ENCODE data around the gene SNTB2. TPM values are rescaled to one million over a fixed set of nuclear protein-coding genes. Genes with fewer than 3 reads are reported as not detected.

SNTB2 gene
- total and polyA plus RNA-seq, 2 donors (not counting 3 experiments of a cell fraction or from before 2014, with no cell fraction given) = 24.9 to 73.7 TPM

DNA sequence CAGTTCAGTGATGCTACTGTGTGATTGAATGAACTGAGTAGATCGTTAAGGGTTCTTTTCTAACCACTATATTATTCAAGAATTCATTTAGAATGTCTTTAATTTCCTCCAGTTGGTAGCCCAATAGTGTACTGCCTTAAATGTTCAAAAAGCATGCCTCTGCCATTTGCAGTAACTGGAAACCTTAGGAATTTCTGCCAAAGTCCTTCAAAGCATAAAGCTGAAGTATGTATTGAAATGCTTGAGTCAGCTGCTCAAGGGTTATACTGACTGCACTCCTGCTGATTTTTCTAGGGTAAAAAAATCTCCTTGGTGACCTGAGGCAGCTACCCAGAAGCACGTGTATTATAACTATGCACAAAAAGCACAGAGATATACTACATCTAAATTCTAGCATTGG lies 56.5 kb downstream of the SNTB2 start:
- DNase-seq (ENCODE audit: low read depth, low spot score) = no peak
- intact Hi-C loops (cut with micrococcal nuclease) = no loop called here
- no peak for FAIRE-seq
- no peaks in the 10 kb centered on the region for H3K9me1 ChIP-seq (replicated peaks; ENCODE audit: control insufficient read depth, extremely low read depth, insufficient read depth, low read length)
- H4K20me1 ChIP-seq (replicated peaks; ENCODE audit: control insufficient read depth, extremely low read depth, insufficient read depth, low read length) = peaks cover 3% of the 10 kb centered on the region
- H3K27me3 ChIP-seq (ENCODE audit: control insufficient read depth in 2 of 2, insufficient read depth in 2 of 2, low read length in 2 of 2) = no peaks in the 10 kb centered on the region
- H3K36me3 ChIP-seq (ENCODE audit: control insufficient read depth in 2 of 2, extremely low read depth in 1 of 2, insufficient read depth in 2 of 2, low read length in 2 of 2) = peaks cover 3 to 4% of the 10 kb centered on the region in 2 experiments
- H3K4me1 ChIP-seq (ENCODE audit: control insufficient read depth, extremely low read depth, insufficient read depth, low read length) = peaks cover 2% of the 10 kb centered on the region
- H3K27ac ChIP-seq (ENCODE audit: insufficient read depth, low read depth, low read length) = no peak overlapping the region
- no peak overlapping the region for H3K9ac ChIP-seq (replicated peaks; ENCODE audit: extremely low read depth, insufficient read depth, low read length)
- TF ChIP-seq EZH2 (IDR thresholded peaks at IDR 0.05; ENCODE audit: borderline replicate concordance, low read depth, low read length, severe bottlenecking) (no peak), JUN (IDR thresholded peaks at IDR 0.05; ENCODE audit: borderline replicate concordance, insufficient read depth, insufficient read length, low read depth) (no peak)
- H3K4me3 ChIP-seq (replicated peaks in 1 of 3; ENCODE audit: insufficient read depth in 1 of 3, low read depth in 1 of 3, low read length in 3 of 3) = no peak overlapping the region
- BruUV-seq (replicated peaks) = no TSS peak
- no peak overlapping the region for H3K4me2 ChIP-seq (ENCODE audit: insufficient read depth, low read length)
- dilution Hi-C loops (cut with MboI; ENCODE audit: extremely low pct_ligation_motif_present, low sequenced_read_pairs) = no loop called here
- CTCF ChIA-PET = interaction anchor here (1.1 to 2.6 kb wide), 6 partner anchors 10 to 93 kb away, joined by 3 to 12 read pairs (median 4); no protein-coding TSS in a partner anchor
- no peak overlapping the region for H2AFZ ChIP-seq (ENCODE audit: low read depth, low read length)
- no peaks in the 10 kb centered on the region for H3K9me3 ChIP-seq (replicated peaks; ENCODE audit: control insufficient read depth, insufficient read depth, low read length)
- POLR2A ChIA-PET = no interaction called here
- H3K79me2 ChIP-seq (ENCODE audit: control insufficient read depth, insufficient read depth, low read length) = peaks cover 58% of the 10 kb centered on the region

DNA sequence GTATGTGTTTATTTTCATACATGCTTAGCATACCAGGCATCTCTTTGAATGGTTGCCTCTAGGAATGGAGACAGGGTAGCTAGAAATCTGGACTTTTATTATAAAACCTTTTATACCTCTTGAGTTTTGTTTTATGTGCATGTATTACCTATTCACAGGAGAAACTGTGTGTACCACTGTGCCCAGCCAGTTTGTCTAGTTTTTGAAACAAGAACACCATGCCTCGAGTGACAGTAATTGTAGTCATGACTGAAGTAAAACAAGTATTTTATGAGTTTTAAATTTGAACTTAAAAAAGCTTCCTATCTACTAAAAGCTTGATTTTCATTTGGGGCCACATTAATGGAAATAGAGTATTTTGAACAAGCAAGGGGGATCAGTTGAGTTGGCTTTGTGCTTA lies 57.4 kb downstream of the SNTB2 start:
- no peaks in the 10 kb centered on the region for H3K9me3 ChIP-seq (replicated peaks; ENCODE audit: control insufficient read depth, insufficient read depth, low read length)
- H3K79me2 ChIP-seq (ENCODE audit: control insufficient read depth, insufficient read depth, low read length) = peaks cover 54% of the 10 kb centered on the region
- H3K4me3 ChIP-seq (replicated peaks in 1 of 3; ENCODE audit: insufficient read depth in 1 of 3, low read depth in 1 of 3, low read length in 3 of 3) = no peak overlapping the region
- dilution Hi-C loops (cut with MboI; ENCODE audit: extremely low pct_ligation_motif_present, low sequenced_read_pairs) = no loop called here
- peaks cover 3% of the 10 kb centered on the region for H4K20me1 ChIP-seq (replicated peaks; ENCODE audit: control insufficient read depth, extremely low read depth, insufficient read depth, low read length)
- H3K9me1 ChIP-seq (replicated peaks; ENCODE audit: control insufficient read depth, extremely low read depth, insufficient read depth, low read length) = no peaks in the 10 kb centered on the region
- POLR2A ChIA-PET = no interaction called here
- H3K9ac ChIP-seq (replicated peaks; ENCODE audit: extremely low read depth, insufficient read depth, low read length) = no peak overlapping the region
- H3K27ac ChIP-seq (ENCODE audit: insufficient read depth, low read depth, low read length) = no peak overlapping the region
- CTCF ChIA-PET = interaction anchor here (0.8 to 2.6 kb wide), 7 partner anchors 10 to 94 kb away, joined by 3 to 12 read pairs (median 4); no protein-coding TSS in a partner anchor
- no peaks in the 10 kb centered on the region for H3K4me1 ChIP-seq (ENCODE audit: control insufficient read depth, extremely low read depth, insufficient read depth, low read length)
- FAIRE-seq (no peak), DNase-seq (ENCODE audit: low read depth, low spot score) (no peak)
- no TSS peak for BruUV-seq (replicated peaks)
- intact Hi-C loops (cut with micrococcal nuclease) = no loop called here
- TF ChIP-seq, protein P1, sequence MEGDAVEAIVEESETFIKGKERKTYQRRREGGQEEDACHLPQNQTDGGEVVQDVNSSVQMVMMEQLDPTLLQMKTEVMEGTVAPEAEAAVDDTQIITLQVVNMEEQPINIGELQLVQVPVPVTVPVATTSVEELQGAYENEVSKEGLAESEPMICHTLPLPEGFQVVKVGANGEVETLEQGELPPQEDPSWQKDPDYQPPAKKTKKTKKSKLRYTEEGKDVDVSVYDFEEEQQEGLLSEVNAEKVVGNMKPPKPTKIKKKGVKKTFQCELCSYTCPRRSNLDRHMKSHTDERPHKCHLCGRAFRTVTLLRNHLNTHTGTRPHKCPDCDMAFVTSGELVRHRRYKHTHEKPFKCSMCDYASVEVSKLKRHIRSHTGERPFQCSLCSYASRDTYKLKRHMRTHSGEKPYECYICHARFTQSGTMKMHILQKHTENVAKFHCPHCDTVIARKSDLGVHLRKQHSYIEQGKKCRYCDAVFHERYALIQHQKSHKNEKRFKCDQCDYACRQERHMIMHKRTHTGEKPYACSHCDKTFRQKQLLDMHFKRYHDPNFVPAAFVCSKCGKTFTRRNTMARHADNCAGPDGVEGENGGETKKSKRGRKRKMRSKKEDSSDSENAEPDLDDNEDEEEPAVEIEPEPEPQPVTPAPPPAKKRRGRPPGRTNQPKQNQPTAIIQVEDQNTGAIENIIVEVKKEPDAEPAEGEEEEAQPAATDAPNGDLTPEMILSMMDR (IDR thresholded peaks at IDR 0.05; ENCODE audit: extremely low read depth in 1 of 2, insufficient read depth in 1 of 2, low read depth in 1 of 2, low read length in 2 of 2) = no peak
- TF ChIP-seq, protein P2, sequence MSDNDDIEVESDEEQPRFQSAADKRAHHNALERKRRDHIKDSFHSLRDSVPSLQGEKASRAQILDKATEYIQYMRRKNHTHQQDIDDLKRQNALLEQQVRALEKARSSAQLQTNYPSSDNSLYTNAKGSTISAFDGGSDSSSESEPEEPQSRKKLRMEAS (IDR thresholded peaks at IDR 0.05; ENCODE audit: insufficient read depth, insufficient read length) = no peak
- TF ChIP-seq GATA2 (IDR thresholded peaks at IDR 0.05; ENCODE audit: insufficient read depth, insufficient read length, low read depth, low read length) (no peak), FOS (IDR thresholded peaks at IDR 0.05; ENCODE audit: borderline replicate concordance, insufficient read depth, low read length) (no peak)
- H3K4me2 ChIP-seq (ENCODE audit: insufficient read depth, low read length) = no peak overlapping the region
- no peak overlapping the region for H2AFZ ChIP-seq (ENCODE audit: low read depth, low read length)
- peaks cover 3 to 4% of the 10 kb centered on the region in 2 experiments for H3K36me3 ChIP-seq (ENCODE audit: control insufficient read depth in 2 of 2, extremely low read depth in 1 of 2, insufficient read depth in 2 of 2, low read length in 2 of 2)
- H3K27me3 ChIP-seq (ENCODE audit: control insufficient read depth in 2 of 2, insufficient read depth in 2 of 2, low read length in 2 of 2) = no peaks in the 10 kb centered on the region

All from endothelial cell of umbilical vein (primary cell).